K562 (cell line): ENCODE measurements around the gene EFHC2. TPM values are rescaled to one million over a fixed set of nuclear protein-coding genes. Genes with fewer than 3 reads are reported as not detected.
A peak's percentile ranks its signal among the peaks of the same experiment; 100 is the strongest.

Source experiments
- CBFA2T2 ChIP-seq: fragments of 450-650 bp; conservative IDR thresholded peaks from 2 replicates; pipeline ENCODE4 v1.6.1; 2017; ENCODE audit warnings: mild to moderate bottlenecking
- ELF1 ChIP-seq: fragments of 200-800 bp; sonication (Bioruptor generic); IDR thresholded peaks from 2 replicates; pipeline ENCODE4 v1.6.1; 2016; ENCODE audit warnings: missing genetic modification characterization, missing compliant biosample characterization
- ESRRA ChIP-seq: fragments of 450-650 bp; IDR thresholded peaks from 2 replicates; pipeline ENCODE4 v1.6.1; 2014; ENCODE audit warnings: low read depth, mild to moderate bottlenecking, moderate library complexity, borderline replicate concordance
- FIP1L1 ChIP-seq: fragments of 200-400 bp; formaldehyde crosslinking; IDR thresholded peaks from 2 replicates; pipeline ENCODE4 v1.6.1; 2018; ENCODE audit warnings: mild to moderate bottlenecking, low read depth, low read length; ENCODE audit not compliant: poor library complexity, severe bottlenecking
- HLTF ChIP-seq: fragments of 450-650 bp; IDR thresholded peaks from 2 replicates; pipeline ENCODE4 v1.6.1; 2016
- ILF3 ChIP-seq: fragments of 450-650 bp; IDR thresholded peaks from 2 replicates; pipeline ENCODE4 v1.6.1; 2018; ENCODE audit warnings: antibody characterized with exemption, mild to moderate bottlenecking, moderate library complexity, borderline replicate concordance
- JUN ChIP-seq, 2 experiments: sonication (generic) in 1 of 2; formaldehyde crosslinking in 1 of 2; IDR thresholded peaks; 2 replicates each; pipeline versions ENCODE4 v1.6.1 to v1.8.0; 2012 to 2022; ENCODE audit warnings: borderline replicate concordance in 2 of 2, mild to moderate bottlenecking in 2 of 2, improper control_type of control experiment in 1 of 2, low read depth in 1 of 2, low read length in 1 of 2, missing genetic modification reagents in 1 of 2
- JUND ChIP-seq, 2 experiments: IDR thresholded peaks; 2 replicates in 1 of 2; 3 replicates in 1 of 2; pipeline ENCODE4 v1.6.1; 2011; ENCODE audit warnings: borderline replicate concordance in 2 of 2, low read depth in 2 of 2, low read length in 2 of 2, improper control_type of control experiment in 1 of 2, missing biosample characterization in 1 of 2, missing genetic modification characterization in 1 of 2, missing genetic modification reagents in 1 of 2
- MEF2A ChIP-seq: IDR thresholded peaks from 2 replicates; pipeline ENCODE4 v1.6.1; 2011; ENCODE audit warnings: low read depth, mild to moderate bottlenecking, low read length, moderate library complexity; ENCODE audit not compliant: control insufficient read depth
- SREBF2 ChIP-seq: sonication (generic); formaldehyde crosslinking; IDR thresholded peaks from 2 replicates; pipeline ENCODE4 v1.4.0; 2020; ENCODE audit warnings: mild to moderate bottlenecking, missing genetic modification reagents
- ZC3H4 ChIP-seq: sonication (generic); formaldehyde crosslinking; IDR thresholded peaks from 2 replicates; pipeline ENCODE4 v1.9.0; 2021; ENCODE audit warnings: missing genetic modification reagents, borderline replicate concordance
- ZNF175 ChIP-seq: fragments of 200-800 bp; sonication (Bioruptor generic); IDR thresholded peaks from 2 replicates; pipeline ENCODE4 v1.6.1; 2016; ENCODE audit warnings: low read depth, mild to moderate bottlenecking, missing genetic modification characterization, missing compliant biosample characterization
- polyA plus RNA-seq, 8 experiments: library from polyadenylated mRNA; depleted of rRNA in 4 of 8; stranded (reverse) in 5 of 8; unstranded in 3 of 8; fragments of >200 nt; fragmentation: Nextera tagmentation in 2 of 8; fragmentation: Illumina TruSeq in 1 of 8; extraction: Ambion mirVana in 2 of 8; extraction: Trizol in 1 of 8; gene quantifications; 2 replicates each; pipeline versions ENCODE4 v1.2.1 to v1.2.3, GENCODE V29; 2011 to 2014; ENCODE audit warnings: inconsistent platforms in 1 of 8, missing spikeins in 1 of 8
- total RNA-seq, 7 experiments: library from RNA; depleted of rRNA in 6 of 7; stranded (reverse); fragments of >200 nt in 6 of 7; fragmentation: Illumina TruSeq in 2 of 7; extraction: Trizol in 2 of 7; gene quantifications; 2 replicates each; pipeline versions ENCODE4 v1.2.1 to v1.2.3, GENCODE V29; 2011 to 2021; ENCODE audit warnings: low replicate concordance in 1 of 7
- TF ChIP-seq, protein P1 (sequence below): fragments of 250-450 bp; sonication (Bioruptor Pico); IDR thresholded peaks from 2 replicates; pipeline ENCODE4 v1.4.0; 2020; ENCODE audit warnings: mild to moderate bottlenecking
- TF ChIP-seq, protein P2 (sequence below): sonication (generic); formaldehyde crosslinking; IDR thresholded peaks from 2 replicates; pipeline ENCODE4 v1.9.0; 2022; ENCODE audit warnings: mild to moderate bottlenecking, missing genetic modification reagents
- TF ChIP-seq, protein P3 (sequence below), 2 experiments: fragments of 250-450 bp in 1 of 2; fragments of 450-650 bp in 1 of 2; sonication (Bioruptor Pico) in 1 of 2; IDR thresholded peaks; 2 replicates each; pipeline versions ENCODE4 v1.6.1 to v1.8.0; 2016 to 2021; ENCODE audit warnings: mild to moderate bottlenecking in 2 of 2, moderate library complexity in 2 of 2, missing compliant biosample characterization in 1 of 2, missing genetic modification characterization in 1 of 2

The EFHC2 gene
- total and polyA plus RNA-seq, 9 of the 15 experiments (the other 6 are each of a cell fraction or from before 2014, with no cell fraction given) = 1.3 to 8.1 (median 3.0) TPM

DNA sequence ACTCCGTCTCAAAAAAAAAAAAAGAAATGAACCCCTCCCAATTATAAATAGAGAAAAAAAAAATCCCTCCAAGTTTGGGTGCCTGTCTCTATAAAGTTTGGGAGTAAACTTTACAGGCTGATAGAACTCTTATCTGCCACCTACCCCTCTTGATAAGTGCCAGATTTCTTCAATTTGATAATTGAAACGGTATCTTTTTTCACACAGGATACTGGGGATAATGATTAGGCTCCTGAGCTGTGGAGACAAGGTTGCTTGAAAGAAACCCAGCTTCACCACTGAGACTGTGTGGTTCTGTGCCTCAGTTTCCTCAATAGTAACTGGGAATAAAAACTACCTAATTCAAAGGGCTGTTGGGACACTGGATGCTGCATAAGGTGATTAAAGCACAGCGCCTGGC is 606 bp downstream of the EFHC2 start (continued):
- no peak for TF ChIP-seq FIP1L1
- no peak for TF ChIP-seq MEF2A
- TF ChIP-seq HLTF = no peak
- TF ChIP-seq SREBF2 (CRISPR knock-in tag) = no peak
- TF ChIP-seq, protein P1, sequence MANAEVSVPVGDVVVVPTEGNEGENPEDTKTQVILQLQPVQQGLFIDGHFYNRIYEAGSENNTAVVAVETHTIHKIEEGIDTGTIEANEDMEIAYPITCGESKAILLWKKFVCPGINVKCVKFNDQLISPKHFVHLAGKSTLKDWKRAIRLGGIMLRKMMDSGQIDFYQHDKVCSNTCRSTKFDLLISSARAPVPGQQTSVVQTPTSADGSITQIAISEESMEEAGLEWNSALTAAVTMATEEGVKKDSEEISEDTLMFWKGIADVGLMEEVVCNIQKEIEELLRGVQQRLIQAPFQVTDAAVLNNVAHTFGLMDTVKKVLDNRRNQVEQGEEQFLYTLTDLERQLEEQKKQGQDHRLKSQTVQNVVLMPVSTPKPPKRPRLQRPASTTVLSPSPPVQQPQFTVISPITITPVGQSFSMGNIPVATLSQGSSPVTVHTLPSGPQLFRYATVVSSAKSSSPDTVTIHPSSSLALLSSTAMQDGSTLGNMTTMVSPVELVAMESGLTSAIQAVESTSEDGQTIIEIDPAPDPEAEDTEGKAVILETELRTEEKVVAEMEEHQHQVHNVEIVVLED (CRISPR knock-in tag) = no peak
- no peak for TF ChIP-seq ZNF175 (CRISPR knock-in tag)
- TF ChIP-seq ESRRA = no peak
- no peak for TF ChIP-seq ELF1 (tag)
- TF ChIP-seq JUN (IDR thresholded peaks at IDR 0.05; ENCODE audit: borderline replicate concordance, low read depth, low read length) = no peak
- TF ChIP-seq JUN (CRISPR knock-in tag; IDR thresholded peaks at IDR 0.05; ENCODE audit: borderline replicate concordance) = no peak
- no peak for TF ChIP-seq ILF3
- TF ChIP-seq JUND (IDR thresholded peaks at IDR 0.05; ENCODE audit: borderline replicate concordance, low read depth, low read length) = no peak
- no peak for TF ChIP-seq JUND (tag; IDR thresholded peaks at IDR 0.05; ENCODE audit: borderline replicate concordance, low read depth, low read length)
- no peak for TF ChIP-seq ZC3H4 (CRISPR knock-in tag)
- peak; percentile 38 for TF ChIP-seq CBFA2T2
- TF ChIP-seq, protein P2, sequence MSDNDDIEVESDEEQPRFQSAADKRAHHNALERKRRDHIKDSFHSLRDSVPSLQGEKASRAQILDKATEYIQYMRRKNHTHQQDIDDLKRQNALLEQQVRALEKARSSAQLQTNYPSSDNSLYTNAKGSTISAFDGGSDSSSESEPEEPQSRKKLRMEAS = no peak
- TF ChIP-seq, protein P3, sequence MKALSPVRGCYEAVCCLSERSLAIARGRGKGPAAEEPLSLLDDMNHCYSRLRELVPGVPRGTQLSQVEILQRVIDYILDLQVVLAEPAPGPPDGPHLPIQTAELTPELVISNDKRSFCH (CRISPR knock-in tag; IDR thresholded peaks at IDR 0.05) = no peak
- TF ChIP-seq, protein P3 (tag; IDR thresholded peaks at IDR 0.05) = no peak
- TF ChIP-seq, all 486 proteins: peak for 3
